HG03066 (cell line): Measurements from ENCODE around the gene TNIK.
"Not testable (repeated sequence)": the region's sequence is repeated elsewhere in the genome, so short reads cannot be mapped to it uniquely, and the experiment has no call there.

ENCODE experiments used
- ATAC-seq: cut with Tn5 transposase; IDR thresholded peaks from one replicate; pipeline ENCODE4 v1.9.1; 2021; ENCODE audit warnings: low read depth; ENCODE audit not compliant: unreplicated experiment

Gene TNIK

GRCh38 chr3:171447579-171447891 lies 12.7 kb downstream of the TNIK start:
- ATAC-seq, result not testable (repeated sequence)

GRCh38 chr3:171446801-171447578 lies 13.2 kb downstream of the TNIK start:
- no peak for ATAC-seq

GRCh38 chr3:171446301-171446700 lies 13.9 kb downstream of the TNIK start:
- no peak for ATAC-seq

GRCh38 chr3:171445620-171446204 lies 14.5 kb downstream of the TNIK start:
- no peak for ATAC-seq

GRCh38 chr3:171444001-171444690 lies 16.1 kb downstream of the TNIK start:
- ATAC-seq, result no peak

- no peak for ATAC-seq
These were observed 16.8 kb downstream of the TNIK start for GRCh38 chr3:171443211-171443957.

- no peak for ATAC-seq
These were observed 18.0 kb downstream of the TNIK start for GRCh38 chr3:171442184-171442583.

- no peak for ATAC-seq
These were observed 18.8 kb downstream of the TNIK start for GRCh38 chr3:171441381-171441780.

- no peak for ATAC-seq
These were observed 20.2 kb downstream of the TNIK start for GRCh38 chr3:171439996-171440395.

GRCh38 chr3:171437115-171437756 lies 23.0 kb downstream of the TNIK start:
- no peak for ATAC-seq

GRCh38 chr3:171436380-171436779 lies 23.8 kb downstream of the TNIK start:
- ATAC-seq, result no peak

- ATAC-seq, result no peak
These were observed 24.4 kb downstream of the TNIK start for GRCh38 chr3:171435757-171436156.

GRCh38 chr3:171435143-171435542 lies 25.1 kb downstream of the TNIK start:
- no peak for ATAC-seq

GRCh38 chr3:171432548-171432947 lies 27.7 kb downstream of the TNIK start:
- ATAC-seq, result no peak

- no peak for ATAC-seq
These were observed 28.7 kb downstream of the TNIK start for GRCh38 chr3:171431550-171431949.

GRCh38 chr3:171430530-171430929 lies 29.7 kb downstream of the TNIK start:
- no peak for ATAC-seq

- ATAC-seq, result no peak
These were observed 30.6 kb downstream of the TNIK start for GRCh38 chr3:171429635-171430034.

GRCh38 chr3:171428892-171429291 lies 31.3 kb downstream of the TNIK start:
- no peak for ATAC-seq

- ATAC-seq, result no peak
These were observed 31.9 kb downstream of the TNIK start for GRCh38 chr3:171428321-171428787.

GRCh38 chr3:171427771-171428320 lies 32.4 kb downstream of the TNIK start:
- no peak for ATAC-seq
